ENCODE results near the gene SH3BGR.

SH3BGR gene

DNA sequence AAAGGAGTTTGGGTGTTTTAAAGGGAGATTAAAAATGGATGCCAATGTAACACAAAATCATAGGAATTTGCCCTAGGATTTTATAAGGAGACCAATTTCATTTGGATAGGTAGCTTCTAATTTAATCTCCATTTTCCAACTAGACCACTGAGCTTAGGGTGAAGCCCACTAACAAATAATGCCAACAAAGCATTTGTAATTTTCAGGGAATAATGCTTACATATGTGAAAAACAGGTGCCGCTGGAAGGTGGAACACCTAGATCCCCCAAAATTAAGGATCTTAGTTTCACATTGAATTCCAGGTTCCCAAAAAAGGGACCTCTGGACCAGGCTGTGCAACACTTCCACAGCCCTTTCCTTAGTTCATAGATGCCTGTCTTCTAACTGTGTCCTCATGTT, 94.8 kb downstream of the SH3BGR start:
- DNase-seq (ENCODE audit: low read depth in 2 of 2): no peak

- DNase-seq (ENCODE audit: low read depth in 2 of 2): no peak
Observed at GRCh38 chr21:39552856-39553255, 101.1 kb downstream of the SH3BGR start.

- DNase-seq (ENCODE audit: low read depth in 2 of 2): no peak
Observed at GRCh38 chr21:39553331-39553730, 101.6 kb downstream of the SH3BGR start.

DNA sequence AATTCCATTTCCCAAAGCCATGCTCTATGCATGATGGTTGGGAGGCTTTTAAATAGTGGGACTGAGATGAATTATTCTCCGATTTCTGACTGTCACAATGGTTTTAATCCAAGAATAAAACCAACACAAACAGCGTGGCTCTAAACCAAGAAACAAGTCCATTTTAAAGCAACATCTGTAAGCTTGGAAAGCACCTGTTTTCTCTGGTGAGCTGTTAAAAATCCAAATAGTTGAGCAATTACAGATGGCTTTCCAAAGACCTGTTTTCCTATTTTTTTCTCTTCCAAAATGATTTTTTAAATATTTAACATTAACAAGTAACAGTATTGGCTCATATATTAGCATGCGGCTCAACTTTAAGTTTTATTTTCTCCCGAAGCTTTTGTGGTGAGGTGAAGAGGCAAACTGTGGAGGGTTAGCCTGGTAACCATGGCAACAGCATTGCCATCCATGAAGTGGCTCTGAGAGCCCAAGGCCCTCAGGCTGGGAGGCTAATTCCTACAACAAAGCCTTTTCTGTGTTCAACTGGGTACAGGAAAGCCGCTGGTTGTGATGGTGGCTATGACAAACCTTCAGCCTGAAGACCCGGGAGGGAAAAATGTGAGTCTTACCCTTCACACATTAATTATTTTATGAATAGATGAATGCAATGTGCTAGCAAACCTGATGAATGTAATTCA, 104.3 kb downstream of the SH3BGR start:
- no peak for DNase-seq (ENCODE audit: low read depth in 2 of 2)

- DNase-seq (ENCODE audit: low read depth in 2 of 2): no peak
Observed at GRCh38 chr21:39559511-39559910, 107.7 kb downstream of the SH3BGR start.

GRCh38 chr21:39561140-39561539, 109.4 kb downstream of the SH3BGR start:
- no peak for DNase-seq (ENCODE audit: low read depth in 2 of 2)

DNA sequence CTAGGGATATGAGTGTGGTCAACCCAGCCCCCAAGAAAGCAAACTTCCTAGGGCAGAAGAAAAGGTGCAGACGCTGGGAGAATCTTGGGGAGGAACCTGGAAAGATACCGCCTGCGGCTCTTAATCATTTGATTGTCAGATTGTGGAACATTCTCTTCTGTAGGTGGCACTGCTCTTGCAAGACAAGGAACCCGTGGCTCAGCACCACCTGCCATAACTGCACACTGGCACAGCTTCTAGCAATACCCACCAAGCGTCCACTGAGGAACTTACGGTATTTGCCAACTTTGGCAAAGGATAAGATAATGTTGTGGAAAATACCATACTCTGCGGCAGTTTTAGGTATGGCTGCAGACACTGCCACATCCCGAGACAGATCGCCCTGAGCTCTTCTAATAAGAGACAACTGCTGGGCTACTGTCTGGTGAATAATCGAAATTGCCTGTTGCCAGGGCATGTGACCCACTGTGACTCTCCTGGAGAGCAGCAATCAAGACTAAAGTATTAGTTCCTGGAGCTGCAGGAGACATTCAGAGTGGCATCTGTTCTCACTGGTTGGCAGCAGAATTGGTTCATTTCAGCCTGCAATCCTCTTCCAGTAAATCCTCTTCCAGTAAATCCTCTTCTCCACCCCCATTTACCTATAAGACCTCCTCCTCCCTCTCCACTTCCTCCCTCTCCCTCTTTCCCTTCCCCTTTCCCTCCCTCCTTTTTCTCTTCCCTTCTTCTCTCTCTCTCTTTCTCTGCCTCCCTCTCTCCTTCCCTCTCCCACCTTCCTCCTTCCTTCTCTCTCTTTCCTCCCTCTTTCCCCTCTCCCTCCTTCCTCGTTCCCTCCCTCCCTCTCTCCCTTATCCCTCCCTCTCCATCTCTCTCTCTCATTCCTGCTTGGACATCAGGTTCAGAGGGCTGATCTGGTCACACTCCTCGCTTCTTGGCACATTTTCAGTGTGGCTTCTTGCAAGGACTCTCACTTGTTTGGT, 111.3 kb downstream of the SH3BGR start:
- DNase-seq (ENCODE audit: low read depth in 2 of 2): no peak

DNA sequence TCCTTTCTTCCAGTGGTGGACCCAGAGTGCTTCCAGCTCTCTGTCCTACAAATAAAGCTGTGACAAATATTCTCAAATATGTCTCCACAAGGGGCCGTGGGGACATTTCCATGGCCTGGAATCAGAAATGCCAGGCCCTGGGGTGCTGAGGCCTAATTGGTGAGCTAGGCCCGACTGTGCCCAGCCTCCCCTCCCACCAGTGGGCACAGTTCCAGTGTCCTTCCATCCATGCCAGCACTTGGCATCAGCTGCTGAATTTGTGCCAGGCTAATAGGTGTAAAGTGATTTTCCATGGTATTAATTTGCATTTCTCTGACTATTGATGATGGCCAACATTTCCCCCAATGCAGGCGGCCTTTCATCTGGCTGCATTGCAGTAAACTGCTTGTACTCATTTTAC, 112.4 kb downstream of the SH3BGR start:
- no peak for DNase-seq (ENCODE audit: low read depth in 2 of 2)
